Measurements from ENCODE around the gene LAG3.

Gene LAG3

GRCh38 chr12:6768437-6768914 is 3.8 kb upstream of the LAG3 start:
- DNase-seq (ENCODE audit: low spot score): no peak
- peak overlapping the region; percentile 96 for H3K4me3 ChIP-seq
- no peak for TF ChIP-seq CTCF (IDR thresholded peaks at IDR 0.05)
- H3K27ac ChIP-seq: peak overlapping the region; percentile 82 to 100

- Histone ChIP-seq H3K4me3 (peak overlapping the region; percentile 96), H3K27ac (peak overlapping the region; percentile 82 to 100)
These were observed 3.3 kb upstream of the LAG3 start for GRCh38 chr12:6768990-6769389.

GRCh38 chr12:6769666-6770065 is 2.7 kb upstream of the LAG3 start:
- DNase-seq (ENCODE audit: low spot score): no peak
- Histone ChIP-seq H3K4me3 (no peak overlapping the region), H3K27ac (peak overlapping the region in 1 of 2 donors; percentile 100)
- TF ChIP-seq CTCF (IDR thresholded peaks at IDR 0.05): no peak

More at GRCh38 chr12:6768990-6769389, 3.3 kb upstream of the LAG3 start:
- no peak for DNase-seq (ENCODE audit: low spot score)
- TF ChIP-seq CTCF (IDR thresholded peaks at IDR 0.05): no peak

- Histone ChIP-seq H3K27ac (peak overlapping the region in 1 of 2 donors; percentile 52), H3K4me3 (no peak overlapping the region)
- DNase-seq (ENCODE audit: low spot score): no peak
- TF ChIP-seq CTCF (IDR thresholded peaks at IDR 0.05): no peak
These were observed 2.2 kb upstream of the LAG3 start for GRCh38 chr12:6770094-6770493.

- DNase-seq (ENCODE audit: low spot score): no peak
- Histone ChIP-seq H3K27ac (peak overlapping the region in 1 of 2 donors; percentile 52), H3K4me3 (no peak overlapping the region)
- TF ChIP-seq CTCF (IDR thresholded peaks at IDR 0.05): no peak
These were observed 1.7 kb upstream of the LAG3 start for GRCh38 chr12:6770600-6770999.

- TF ChIP-seq CTCF (IDR thresholded peaks at IDR 0.05): no peak
- DNase-seq (ENCODE audit: low spot score): no peak
- no peak overlapping the region for H3K4me3 ChIP-seq
- peak overlapping the region in 1 of 2 donors; percentile 52 for H3K27ac ChIP-seq
These were observed 1.2 kb upstream of the LAG3 start for GRCh38 chr12:6771091-6771495.

GRCh38 chr12:6771509-6772330 is 600 bp upstream of the LAG3 start:
- no peak for TF ChIP-seq CTCF (IDR thresholded peaks at IDR 0.05)
- Histone ChIP-seq H3K4me3 (peak overlapping the region; percentile 12), H3K27ac (peak overlapping the region in 1 of 2 donors; percentile 52)
- DNase-seq (ENCODE audit: low spot score): no peak
